AG10803 (cell line): ENCODE results near the gene FAT1.
A peak's percentile ranks its signal among the peaks of the same experiment; 100 is the strongest.

Source experiments
- DNase-seq: peaks from one replicate; pipeline ENCODE4 v3.0.0; 2010; ENCODE audit warnings: low read depth
- H3K4me3 ChIP-seq: 2 replicates; pipeline ENCODE4 v1.5.1; 2011; ENCODE audit warnings: mild to moderate bottlenecking, low read length, control low read depth
- TF ChIP-seq, protein P1 (sequence below): conservative IDR thresholded peaks from 2 replicates; pipeline ENCODE4 v1.5.1; 2011; ENCODE audit warnings: mild to moderate bottlenecking, low read length, control low read depth, inconsistent platforms

Gene FAT1

DNA sequence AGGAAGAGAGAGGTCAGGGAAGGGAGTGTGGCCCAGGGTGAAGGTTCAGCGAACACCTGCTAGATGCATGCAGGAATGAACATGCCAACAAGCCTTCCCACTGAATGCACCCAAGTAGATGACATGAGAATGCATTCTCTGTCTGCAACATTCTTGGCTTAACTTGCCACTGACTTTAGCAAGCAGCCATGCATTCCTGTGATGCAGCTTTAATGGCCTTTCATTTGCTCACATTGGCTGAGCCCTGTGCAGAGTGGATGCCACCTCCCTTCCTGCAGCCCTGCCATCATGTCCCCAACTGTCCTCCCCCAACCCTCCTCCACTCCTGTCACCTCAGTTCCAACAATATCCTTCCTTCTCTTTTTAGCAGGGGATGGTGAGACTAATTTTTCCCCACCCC lies 143.0 kb downstream of the FAT1 start:
- no peak overlapping the region for H3K4me3 ChIP-seq
- no peak for DNase-seq
- TF ChIP-seq, protein P1, sequence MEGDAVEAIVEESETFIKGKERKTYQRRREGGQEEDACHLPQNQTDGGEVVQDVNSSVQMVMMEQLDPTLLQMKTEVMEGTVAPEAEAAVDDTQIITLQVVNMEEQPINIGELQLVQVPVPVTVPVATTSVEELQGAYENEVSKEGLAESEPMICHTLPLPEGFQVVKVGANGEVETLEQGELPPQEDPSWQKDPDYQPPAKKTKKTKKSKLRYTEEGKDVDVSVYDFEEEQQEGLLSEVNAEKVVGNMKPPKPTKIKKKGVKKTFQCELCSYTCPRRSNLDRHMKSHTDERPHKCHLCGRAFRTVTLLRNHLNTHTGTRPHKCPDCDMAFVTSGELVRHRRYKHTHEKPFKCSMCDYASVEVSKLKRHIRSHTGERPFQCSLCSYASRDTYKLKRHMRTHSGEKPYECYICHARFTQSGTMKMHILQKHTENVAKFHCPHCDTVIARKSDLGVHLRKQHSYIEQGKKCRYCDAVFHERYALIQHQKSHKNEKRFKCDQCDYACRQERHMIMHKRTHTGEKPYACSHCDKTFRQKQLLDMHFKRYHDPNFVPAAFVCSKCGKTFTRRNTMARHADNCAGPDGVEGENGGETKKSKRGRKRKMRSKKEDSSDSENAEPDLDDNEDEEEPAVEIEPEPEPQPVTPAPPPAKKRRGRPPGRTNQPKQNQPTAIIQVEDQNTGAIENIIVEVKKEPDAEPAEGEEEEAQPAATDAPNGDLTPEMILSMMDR: no peak

DNA sequence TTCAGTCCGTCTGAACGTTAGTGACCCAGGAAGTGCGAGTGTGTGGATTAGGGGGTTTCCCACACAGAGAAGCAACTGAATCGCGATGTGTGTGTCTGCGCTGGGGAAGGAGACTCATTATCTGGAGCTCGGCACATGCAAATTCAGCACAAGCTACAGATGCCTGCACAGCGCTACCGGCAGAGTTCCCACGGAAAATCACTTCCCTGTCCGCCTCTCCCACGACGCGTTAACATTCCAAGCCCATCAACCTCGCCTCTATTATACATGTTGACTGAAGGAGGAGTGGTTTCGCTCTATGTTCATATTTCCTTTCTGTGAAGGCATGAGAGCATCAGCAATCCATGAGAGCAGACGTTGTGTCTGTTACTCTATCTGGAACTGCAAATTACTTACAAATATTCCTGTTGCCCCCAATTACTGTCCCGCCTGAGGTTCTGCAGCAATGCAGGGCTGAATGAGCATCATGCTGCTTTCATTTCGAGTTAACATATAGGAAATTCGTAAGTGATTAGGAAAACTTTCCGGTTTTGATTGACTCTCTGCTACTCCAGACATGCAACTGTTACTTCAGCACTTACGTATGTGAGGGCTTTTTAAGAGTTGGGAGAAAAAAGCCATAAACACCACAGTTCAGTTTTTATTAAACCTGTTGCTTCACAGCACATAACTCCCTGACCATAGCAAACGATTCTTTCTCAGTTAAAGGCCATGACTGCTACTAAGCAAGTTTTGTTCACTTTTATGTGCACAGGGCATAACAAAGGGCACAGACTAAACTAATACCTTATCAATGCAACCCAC lies 153.3 kb downstream of the FAT1 start:
- peak; percentile 49 for DNase-seq
- TF ChIP-seq, protein P1: no peak
- peak overlapping the region; percentile 48 for H3K4me3 ChIP-seq

DNA sequence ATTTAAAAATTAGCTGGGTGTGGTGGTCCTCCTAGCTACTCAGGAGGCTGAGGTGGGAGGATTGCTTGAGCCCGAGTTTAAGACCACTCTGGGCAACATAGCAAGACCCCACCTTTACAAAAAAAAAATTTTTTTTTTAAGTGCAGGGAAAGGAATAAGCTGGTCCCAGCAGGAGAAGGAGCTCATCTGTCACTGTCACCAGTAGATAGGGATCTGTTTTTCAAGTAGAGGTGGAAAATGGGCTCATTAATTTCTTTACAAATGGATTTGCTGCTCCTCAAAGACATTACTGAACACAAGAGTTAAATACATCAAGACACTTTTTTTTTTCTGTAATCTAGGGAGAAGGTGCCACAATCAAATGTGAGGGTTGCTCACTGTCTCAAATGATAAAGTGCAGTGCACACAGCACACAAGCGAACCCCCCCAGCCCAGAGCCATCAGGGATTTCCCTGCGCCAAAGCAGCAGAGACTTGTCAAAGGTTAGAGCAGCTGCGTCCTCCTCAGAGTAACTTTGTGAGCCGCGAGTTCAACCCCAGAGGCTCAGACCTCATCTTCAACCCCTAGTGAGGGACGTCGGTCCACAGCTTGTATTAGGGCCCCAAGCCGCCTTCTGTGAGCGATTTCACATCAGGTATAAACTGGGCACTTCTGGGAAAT lies 154.0 kb downstream of the FAT1 start:
- TF ChIP-seq, protein P1: no peak
- H3K4me3 ChIP-seq: no peak overlapping the region; the same call in 1 of the 2 replicates
- no peak for DNase-seq

DNA sequence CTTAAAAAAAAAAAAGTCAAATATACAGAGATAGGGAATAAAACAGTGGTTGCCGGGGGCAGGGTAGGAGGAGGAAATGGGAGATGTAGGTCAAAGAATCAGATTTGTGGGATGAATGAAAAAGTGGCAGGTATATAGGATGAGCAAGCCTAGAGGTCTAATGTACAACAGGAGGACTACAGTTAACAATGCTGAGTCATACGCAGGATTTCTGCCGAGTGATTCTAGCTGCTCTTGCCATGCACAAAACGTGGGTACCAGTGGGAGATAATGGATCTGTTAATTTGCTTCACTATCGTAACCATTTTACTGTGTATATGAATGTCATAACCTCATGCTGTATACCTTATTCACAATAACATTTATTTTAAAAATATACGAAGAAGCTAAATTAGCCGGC lies 157.6 kb downstream of the FAT1 start:
- H3K4me3 ChIP-seq: no peak overlapping the region
- TF ChIP-seq, protein P1: no peak
- DNase-seq: no peak

DNA sequence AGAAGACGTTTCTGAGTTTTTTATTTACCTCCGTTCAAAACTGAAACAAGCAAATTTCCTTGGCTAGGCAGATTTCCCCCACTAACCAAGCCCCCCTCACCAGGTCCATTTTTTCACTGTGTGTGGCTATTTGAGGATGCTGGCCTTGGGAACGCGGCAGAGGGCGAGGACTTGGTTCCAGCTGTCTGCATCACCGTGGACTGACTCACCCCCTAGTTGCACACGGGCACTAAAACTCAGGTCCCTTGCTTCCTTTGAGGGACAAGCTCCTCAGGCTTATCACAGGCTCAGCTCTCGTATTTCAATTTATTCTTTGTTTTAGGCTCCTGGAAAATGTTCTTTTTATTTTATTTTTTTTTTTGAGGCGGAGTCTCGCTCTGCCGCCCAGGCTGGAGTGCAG lies 159.9 kb downstream of the FAT1 start:
- TF ChIP-seq, protein P1: no peak
- DNase-seq: no peak
- no peak overlapping the region for H3K4me3 ChIP-seq

DNA sequence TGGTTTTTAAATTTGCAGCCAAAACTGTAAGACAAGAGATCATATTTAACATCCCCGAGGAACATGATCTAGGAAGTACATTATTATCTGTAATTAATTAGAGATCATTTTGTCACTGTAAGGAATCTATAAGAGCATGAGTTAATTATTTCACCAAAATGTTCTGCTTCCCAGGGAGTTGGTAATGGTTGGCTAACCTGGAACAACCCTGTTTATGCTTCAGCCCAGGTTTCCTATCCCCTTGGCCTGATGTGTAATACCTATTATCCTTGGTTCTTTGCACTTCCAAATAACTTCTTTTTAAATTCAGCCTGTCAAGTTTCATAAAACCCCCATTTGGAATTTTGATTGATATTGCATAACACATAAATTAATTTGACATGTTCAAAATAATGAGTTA lies 161.9 kb downstream of the FAT1 start:
- TF ChIP-seq, protein P1: no peak
- DNase-seq: no peak
- no peak overlapping the region for H3K4me3 ChIP-seq

DNA sequence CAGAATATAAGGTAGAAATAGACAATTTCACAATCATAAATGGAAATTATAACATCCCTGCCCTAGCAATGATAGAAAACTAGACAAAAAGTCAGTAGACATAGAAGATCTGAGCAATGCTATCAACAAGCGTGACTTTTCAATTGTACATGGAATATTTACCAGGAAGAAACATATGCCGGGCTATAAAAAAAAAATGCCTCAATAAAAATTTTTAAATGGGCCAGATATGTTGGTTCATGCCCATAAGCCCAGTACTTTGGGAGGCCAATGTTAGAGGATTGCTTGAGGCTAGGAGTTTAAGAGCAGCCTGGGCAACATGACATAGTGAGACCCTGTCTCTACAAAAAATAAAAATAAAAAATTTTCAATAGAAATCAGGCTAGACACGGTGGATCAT lies 163.0 kb downstream of the FAT1 start:
- no peak overlapping the region for H3K4me3 ChIP-seq
- DNase-seq: no peak
- TF ChIP-seq, protein P1: no peak
